Measurements from ENCODE around the gene ACKR2.

The ACKR2 gene, protein sequence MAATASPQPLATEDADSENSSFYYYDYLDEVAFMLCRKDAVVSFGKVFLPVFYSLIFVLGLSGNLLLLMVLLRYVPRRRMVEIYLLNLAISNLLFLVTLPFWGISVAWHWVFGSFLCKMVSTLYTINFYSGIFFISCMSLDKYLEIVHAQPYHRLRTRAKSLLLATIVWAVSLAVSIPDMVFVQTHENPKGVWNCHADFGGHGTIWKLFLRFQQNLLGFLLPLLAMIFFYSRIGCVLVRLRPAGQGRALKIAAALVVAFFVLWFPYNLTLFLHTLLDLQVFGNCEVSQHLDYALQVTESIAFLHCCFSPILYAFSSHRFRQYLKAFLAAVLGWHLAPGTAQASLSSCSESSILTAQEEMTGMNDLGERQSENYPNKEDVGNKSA

DNA sequence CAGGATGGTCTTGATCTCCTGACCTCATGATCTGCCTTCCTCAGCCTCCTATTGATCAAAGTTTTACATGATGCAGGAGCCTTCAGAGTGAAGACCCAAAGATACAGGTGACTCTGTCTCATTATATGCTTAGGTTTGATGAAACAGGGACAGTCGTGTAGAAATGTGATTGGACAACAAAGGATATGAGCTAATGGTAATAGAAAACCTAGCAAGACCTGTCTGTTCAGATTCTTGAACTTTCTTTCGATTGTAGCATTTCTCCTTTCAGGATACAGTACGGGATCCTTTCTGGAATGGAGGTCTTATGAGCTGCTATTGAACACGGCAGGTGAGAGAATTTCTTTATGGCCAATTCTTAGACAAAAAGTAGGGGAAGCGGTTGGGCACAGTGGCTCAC, at the start of gene ACKR2:
Gene ACKR2 (plus strand): TSS at position 244 of the 400 bp plus-strand sequence. CDS start 55,058 bp downstream, outside the sequence.
- no peak within 1 kb of the TSS for H3K4me3 ChIP-seq (ENCODE audit: low read depth, low read length)
- DNase-seq (ENCODE audit: low read depth), result no peak
- TF ChIP-seq, protein P1, sequence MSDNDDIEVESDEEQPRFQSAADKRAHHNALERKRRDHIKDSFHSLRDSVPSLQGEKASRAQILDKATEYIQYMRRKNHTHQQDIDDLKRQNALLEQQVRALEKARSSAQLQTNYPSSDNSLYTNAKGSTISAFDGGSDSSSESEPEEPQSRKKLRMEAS (IDR thresholded peaks at IDR 0.05; ENCODE audit: low read depth, low read length), result no peak
- no peak for TF ChIP-seq MYC (IDR thresholded peaks at IDR 0.05; ENCODE audit: low read depth, low read length)
- TF ChIP-seq, protein P2, sequence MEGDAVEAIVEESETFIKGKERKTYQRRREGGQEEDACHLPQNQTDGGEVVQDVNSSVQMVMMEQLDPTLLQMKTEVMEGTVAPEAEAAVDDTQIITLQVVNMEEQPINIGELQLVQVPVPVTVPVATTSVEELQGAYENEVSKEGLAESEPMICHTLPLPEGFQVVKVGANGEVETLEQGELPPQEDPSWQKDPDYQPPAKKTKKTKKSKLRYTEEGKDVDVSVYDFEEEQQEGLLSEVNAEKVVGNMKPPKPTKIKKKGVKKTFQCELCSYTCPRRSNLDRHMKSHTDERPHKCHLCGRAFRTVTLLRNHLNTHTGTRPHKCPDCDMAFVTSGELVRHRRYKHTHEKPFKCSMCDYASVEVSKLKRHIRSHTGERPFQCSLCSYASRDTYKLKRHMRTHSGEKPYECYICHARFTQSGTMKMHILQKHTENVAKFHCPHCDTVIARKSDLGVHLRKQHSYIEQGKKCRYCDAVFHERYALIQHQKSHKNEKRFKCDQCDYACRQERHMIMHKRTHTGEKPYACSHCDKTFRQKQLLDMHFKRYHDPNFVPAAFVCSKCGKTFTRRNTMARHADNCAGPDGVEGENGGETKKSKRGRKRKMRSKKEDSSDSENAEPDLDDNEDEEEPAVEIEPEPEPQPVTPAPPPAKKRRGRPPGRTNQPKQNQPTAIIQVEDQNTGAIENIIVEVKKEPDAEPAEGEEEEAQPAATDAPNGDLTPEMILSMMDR (IDR thresholded peaks at IDR 0.05; ENCODE audit: low read depth, low read length), result no peak
- TF ChIP-seq POLR2A (IDR thresholded peaks at IDR 0.05; ENCODE audit: extremely low read depth, insufficient read length), result no peak

DNA sequence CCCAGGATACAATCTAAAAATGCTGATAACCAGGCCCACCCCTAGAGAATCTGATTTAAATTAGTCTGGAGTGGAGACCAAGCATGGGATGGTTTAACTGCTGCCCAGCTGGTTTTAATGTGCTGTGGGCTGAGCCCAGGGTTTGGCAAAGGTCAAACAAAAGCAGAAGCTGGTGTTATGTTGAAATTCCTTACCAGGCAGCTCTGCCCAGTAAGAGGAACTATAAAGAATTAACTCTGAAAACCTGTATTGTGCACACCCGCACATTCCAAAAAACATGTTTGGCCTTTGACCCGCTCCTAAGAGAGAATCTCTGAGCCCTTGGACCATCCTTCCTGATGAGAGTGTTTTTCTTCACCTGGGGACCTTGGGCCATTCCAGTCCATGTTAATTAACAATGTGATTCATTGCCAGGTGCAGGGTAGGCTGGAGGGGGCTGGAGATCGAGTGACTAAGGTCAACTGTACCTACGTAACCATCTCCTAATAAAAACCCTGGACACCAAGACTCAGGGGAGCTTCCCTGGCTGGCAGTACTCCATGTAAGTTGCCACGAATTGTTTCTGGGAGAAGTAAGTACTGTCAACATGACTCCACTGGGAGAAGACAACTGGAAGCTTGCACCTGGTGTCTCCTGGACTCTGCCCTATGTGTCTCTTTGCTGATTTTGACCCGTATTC, 47.1 kb upstream of the ACKR2 start:
- DNase-seq (ENCODE audit: low read depth), result peak; percentile 90

DNA sequence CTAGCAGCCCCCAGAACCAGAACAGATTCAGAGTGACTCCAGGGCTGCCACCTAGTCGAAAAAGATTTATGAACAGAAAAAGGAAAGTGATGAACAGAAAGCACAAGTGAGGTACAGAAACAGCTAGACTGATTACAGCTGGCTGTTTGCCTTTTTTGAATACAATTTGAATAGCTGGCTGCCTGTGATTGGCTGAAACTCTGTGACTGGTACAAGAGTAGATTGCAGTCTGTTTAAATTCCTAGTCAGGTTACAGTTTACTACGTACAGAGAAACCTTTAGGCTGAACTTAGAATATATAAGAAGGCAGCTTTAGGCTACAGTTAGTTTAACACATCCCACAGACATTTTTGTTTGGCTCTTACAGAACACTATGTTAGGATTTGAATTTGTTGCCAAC, 46.2 kb upstream of the ACKR2 start:
- no peak for DNase-seq (ENCODE audit: low read depth)
- TF ChIP-seq, protein P1 (IDR thresholded peaks at IDR 0.05; ENCODE audit: low read depth, low read length), result no peak
- no peak for TF ChIP-seq MYC (IDR thresholded peaks at IDR 0.05; ENCODE audit: low read depth, low read length)
- no peak for TF ChIP-seq POLR2A (IDR thresholded peaks at IDR 0.05; ENCODE audit: extremely low read depth, insufficient read length)
- TF ChIP-seq, protein P2 (IDR thresholded peaks at IDR 0.05; ENCODE audit: low read depth, low read length), result no peak
- H3K4me3 ChIP-seq (ENCODE audit: low read depth, low read length), result no peak overlapping the region

More for the DNA sequence above, 47.1 kb upstream of the ACKR2 start:
- no peak overlapping the region for H3K4me3 ChIP-seq (ENCODE audit: low read depth, low read length)
- TF ChIP-seq MYC (IDR thresholded peaks at IDR 0.05; ENCODE audit: low read depth, low read length) (peak; percentile 38; the same call in 1 of the 2 replicates), POLR2A (IDR thresholded peaks at IDR 0.05; ENCODE audit: extremely low read depth, insufficient read length) (no peak)
- TF ChIP-seq, protein P1 (IDR thresholded peaks at IDR 0.05; ENCODE audit: low read depth, low read length), result peak; percentile 35; the same call in 1 of the 2 replicates
- TF ChIP-seq, protein P2 (IDR thresholded peaks at IDR 0.05; ENCODE audit: low read depth, low read length), result no peak

DNA sequence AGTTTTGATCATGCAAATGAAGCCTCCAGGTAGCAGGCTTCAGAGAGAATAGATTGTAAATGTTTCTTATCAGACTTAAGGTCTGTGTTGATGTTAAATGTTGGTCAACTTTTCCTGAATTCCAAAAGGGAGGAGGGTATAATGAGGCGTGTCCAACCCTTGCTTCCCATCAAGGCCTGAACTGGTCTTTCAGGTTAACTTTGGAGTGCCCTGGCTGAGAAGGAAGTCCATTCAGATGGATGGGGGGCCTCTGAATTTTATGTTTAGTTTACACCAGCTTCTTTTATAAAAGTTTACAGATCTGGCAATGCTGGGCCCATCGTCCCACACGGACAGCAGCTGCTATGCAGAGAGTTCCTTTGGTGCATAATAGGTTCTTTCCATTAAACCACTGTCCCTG, 45.1 kb upstream of the ACKR2 start:
- H3K4me3 ChIP-seq (ENCODE audit: low read depth, low read length), result no peak overlapping the region
- TF ChIP-seq, protein P2 (IDR thresholded peaks at IDR 0.05; ENCODE audit: low read depth, low read length), result no peak
- TF ChIP-seq, protein P1 (IDR thresholded peaks at IDR 0.05; ENCODE audit: low read depth, low read length), result no peak
- TF ChIP-seq MYC (IDR thresholded peaks at IDR 0.05; ENCODE audit: low read depth, low read length) (no peak), POLR2A (IDR thresholded peaks at IDR 0.05; ENCODE audit: extremely low read depth, insufficient read length) (no peak)
- DNase-seq (ENCODE audit: low read depth), result no peak

DNA sequence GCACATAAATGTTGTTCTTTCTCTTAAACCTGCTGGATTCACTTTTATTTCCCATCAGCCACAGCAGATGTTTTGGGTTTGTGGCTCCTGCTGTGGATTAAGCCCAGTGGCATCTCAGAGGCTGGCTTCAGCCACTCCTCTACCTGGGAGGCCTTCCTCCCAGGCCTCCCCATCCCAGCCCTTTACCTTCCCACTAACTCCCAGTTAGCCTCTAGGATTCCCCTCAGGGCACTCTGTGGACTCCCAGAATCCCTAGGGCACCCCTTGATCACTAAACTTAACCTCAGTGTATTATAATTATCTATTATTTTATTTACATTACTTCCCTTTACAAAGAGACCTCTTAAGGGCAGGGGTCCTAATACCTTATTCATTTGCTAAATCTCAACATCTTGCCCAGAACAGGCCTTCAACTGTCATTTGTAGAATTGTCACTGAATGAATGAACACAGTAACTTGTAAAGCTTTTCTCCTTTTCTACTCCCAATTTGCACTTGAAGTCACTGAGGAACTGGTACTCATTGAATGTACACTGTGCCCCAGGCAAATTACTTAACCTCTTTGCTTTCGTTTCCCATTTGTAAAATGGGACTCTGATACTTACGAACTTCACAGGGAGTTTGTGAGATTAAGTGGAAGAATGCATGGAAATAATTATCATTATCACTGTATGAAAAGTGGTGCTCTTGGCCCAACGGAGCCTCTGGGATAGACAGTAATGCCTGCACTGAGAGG, 44.5 kb upstream of the ACKR2 start:
- no peak for TF ChIP-seq MYC (IDR thresholded peaks at IDR 0.05; ENCODE audit: low read depth, low read length)
- TF ChIP-seq POLR2A (IDR thresholded peaks at IDR 0.05; ENCODE audit: extremely low read depth, insufficient read length), result no peak
- TF ChIP-seq, protein P2 (IDR thresholded peaks at IDR 0.05; ENCODE audit: low read depth, low read length), result no peak
- TF ChIP-seq, protein P1 (IDR thresholded peaks at IDR 0.05; ENCODE audit: low read depth, low read length), result no peak
- no peak for DNase-seq (ENCODE audit: low read depth)
- H3K4me3 ChIP-seq (ENCODE audit: low read depth, low read length), result no peak overlapping the region
